Caki2 (cell line): Measurements from ENCODE around the gene ENPP5. TPM values are rescaled to one million over a fixed set of nuclear protein-coding genes. Genes with fewer than 3 reads are reported as not detected.
"Not testable (repeated sequence)": the region's sequence is repeated elsewhere in the genome, so short reads cannot be mapped to it uniquely, and the experiment has no call there.

Source experiments
- DNase-seq: peaks from one replicate; pipeline ENCODE4 v3.0.0-alpha.2; 2015; ENCODE audit warnings: low read depth
- in situ Hi-C: cut with HindIII; loops from 2 replicates; pipeline ENCODE4 v1.10.0; 2016; ENCODE audit warnings: low sequenced_read_pairs, low pct_unique_long_range_greater_than_20kb, mixed read lengths
- total RNA-seq: library from RNA; depleted of rRNA; stranded (reverse); fragments of >200 nt; shearing (Covaris generic); gene quantifications from 2 replicates; pipeline ENCODE4 v1.2.3, GENCODE V29; 2014; ENCODE audit warnings: low replicate concordance; rRNA removed

Gene ENPP5
- total RNA-seq, 1 experiment from 2014 or later: 0.74 TPM

DNA sequence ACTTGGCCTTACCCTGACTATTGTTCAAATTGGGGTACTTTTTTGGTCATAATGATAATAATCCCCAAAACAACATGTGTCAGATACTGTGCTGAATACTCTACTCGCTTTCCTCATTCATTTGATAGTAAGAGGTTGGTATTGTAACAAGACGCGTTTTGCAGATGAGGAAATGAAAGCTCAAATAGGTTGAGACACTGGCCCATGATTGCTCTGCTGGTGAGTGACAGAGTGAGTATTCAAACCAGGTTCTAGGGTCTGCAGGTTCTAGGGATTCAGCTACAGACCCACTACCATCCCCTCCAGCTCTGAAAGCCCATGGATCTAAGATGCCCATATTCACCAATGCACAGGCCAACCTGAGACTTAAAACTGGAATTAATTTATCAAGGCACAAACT, 42.3 kb downstream of the ENPP5 start:
- in situ Hi-C loops: no loop called here
- DNase-seq: no peak

DNA sequence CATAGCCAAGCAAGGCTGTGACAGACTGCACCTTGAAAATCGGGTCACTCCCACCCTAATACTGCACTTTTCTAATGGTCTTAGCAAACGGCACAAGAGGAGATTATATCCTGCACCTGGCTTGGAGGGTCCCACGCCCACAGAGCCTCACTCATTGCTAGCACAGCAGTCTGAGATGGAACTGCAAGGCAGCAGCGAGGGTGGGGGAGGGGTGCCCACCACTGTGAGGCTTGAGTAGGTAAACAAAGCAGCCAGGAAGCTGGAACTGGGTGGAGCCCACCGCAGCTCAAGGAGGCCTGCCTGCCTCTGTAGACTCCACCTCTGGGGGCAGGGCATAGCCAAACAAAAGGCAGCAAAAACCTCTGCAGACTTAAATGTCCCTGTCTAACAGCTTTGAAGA, 51.1 kb downstream of the ENPP5 start:
- DNase-seq, in situ Hi-C loops: not testable (repeated sequence)

DNA sequence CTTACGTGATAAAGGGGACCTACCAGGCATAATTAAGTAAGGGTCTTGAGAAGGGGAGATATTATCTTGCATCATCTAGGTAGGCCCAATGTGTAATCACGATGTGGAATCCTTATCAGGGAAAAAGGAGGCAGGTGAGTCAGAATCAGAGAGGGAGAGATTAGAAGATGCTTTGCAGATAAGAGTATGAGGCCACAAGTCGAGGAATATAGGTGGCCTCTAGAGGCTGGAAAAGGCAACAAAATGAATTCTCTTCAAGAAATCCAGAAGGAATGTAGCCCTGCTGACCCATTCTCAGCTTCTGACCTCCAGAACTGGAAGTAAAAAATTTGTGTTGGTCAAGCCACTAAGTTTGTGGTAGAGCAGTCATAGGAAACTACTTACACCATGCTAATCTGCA, 51.9 kb downstream of the ENPP5 start:
- no peak for DNase-seq
- in situ Hi-C loops: no loop called here

DNA sequence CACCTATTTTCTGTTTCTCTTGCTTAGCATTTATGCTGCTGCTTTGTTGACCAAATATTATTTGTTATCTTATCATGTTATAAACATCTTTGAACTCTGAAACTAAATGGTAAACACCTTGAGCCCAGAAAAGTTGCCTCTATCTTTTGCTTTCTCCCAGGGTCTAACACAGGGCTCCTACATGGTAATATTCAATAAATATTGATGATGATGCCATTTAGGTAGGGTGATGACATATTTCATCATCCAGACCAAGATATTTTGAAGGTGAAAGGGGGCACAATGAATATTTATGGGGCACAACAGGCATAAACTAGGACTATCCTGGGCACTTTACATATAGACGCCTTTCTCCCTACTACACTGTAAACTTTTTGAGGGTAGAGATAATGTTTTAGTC, 52.6 kb downstream of the ENPP5 start:
- in situ Hi-C loops: no loop called here
- no peak for DNase-seq

DNA sequence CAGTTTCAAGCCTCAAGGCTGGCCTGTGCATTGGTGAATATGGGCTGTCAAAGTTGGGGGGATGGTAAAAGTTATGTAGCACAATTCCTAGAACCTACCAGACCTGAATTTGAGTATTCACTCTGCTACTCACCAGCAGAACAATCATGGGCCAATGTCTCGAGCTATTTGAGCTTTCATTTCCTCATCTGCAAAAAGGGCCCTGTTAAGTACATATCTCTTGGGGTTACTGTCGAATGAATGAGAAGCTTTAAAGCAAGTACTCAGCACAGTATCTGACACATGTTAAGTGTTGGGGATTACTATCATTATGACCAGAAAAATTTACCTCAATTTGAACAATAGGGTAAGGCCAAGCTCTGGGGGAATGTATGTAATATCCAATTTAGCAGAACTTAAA, 54.5 kb downstream of the ENPP5 start:
- in situ Hi-C loops: no loop called here

DNA sequence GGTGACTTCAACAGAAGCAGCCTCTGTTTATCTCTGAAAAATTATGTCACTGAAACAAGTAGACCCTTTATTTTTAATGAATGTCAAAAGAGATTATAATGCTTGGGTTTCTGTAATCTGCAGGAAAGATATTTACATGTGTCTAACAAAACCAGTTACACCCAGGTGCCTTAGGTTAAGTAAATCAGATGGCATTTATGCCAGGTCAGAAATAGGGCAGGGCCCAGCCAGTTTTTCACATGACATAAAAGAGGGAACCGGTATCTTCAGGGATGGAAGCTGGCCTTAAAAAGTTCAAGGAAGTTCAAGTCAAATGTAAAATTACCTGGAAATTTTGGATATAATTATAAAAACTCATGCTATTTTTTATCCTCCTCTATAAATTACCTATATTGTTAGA, 55.1 kb downstream of the ENPP5 start:
- DNase-seq: no peak

More for the DNA sequence above, 54.5 kb downstream of the ENPP5 start:
- no peak for DNase-seq

DNA sequence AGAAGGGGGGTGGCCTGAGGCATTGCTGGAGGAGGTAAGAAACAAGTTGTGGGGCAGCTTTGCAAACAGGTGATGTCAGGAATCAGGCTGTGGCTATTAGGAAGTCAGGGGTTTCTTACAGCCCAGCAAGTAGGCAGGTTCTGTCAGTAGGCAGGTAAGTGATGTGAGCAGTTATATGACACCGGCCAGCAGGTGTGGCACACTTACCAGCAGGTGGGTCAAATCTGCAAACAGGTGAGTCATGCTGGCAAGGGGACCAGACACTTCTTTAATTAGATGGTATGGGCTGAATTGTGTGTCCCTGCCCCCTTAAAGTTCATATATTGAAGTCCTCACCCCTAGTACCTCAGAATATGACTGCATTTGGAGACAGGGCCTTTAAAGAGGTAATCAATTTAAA, 57.4 kb downstream of the ENPP5 start:
- no peak for DNase-seq
- in situ Hi-C loops: no loop called here

More for the DNA sequence above, 55.1 kb downstream of the ENPP5 start:
- in situ Hi-C loops: no loop called here

Other genes starting within 250 kb of the ENPP5 start
- gene CLIC5, start 155.1 kb downstream of the ENPP5 start, total RNA-seq: not detected in 2 replicates
- 2.3 TPM in 2 replicates for gene ENPP4, start 41.0 kb downstream of the ENPP5 start, total RNA-seq